GM04504 (cell line): ENCODE data around the gene PIAS2.
"Not testable (repeated sequence)": the region's sequence is repeated elsewhere in the genome, so short reads cannot be mapped to it uniquely, and the experiment has no call there.

Experiments used
- DNase-seq: peaks from one replicate; pipeline ENCODE4 v3.0.0-alpha.2; 2012; ENCODE audit warnings: low read depth

Gene PIAS2

GRCh38 chr18:46917108-46917802 lies at the start of gene PIAS2, which contains the start of gene KATNAL2:
Gene PIAS2, minus strand, starts transcription at chr18:46917507. Its CDS starts 162 bp downstream, at chr18:46917345.
Gene KATNAL2, plus strand, starts transcription at chr18:46917602. Its CDS starts 29,271 bp downstream, at chr18:46946873.
- DNase-seq, result peak; percentile 24

- DNase-seq, result not testable (repeated sequence)
Observed at GRCh38 chr18:46966266-46966665, 49.0 kb upstream of the PIAS2 start.

- DNase-seq, result not testable (repeated sequence)
Observed at GRCh38 chr18:46964579-46965293, 47.4 kb upstream of the PIAS2 start.

- not testable (repeated sequence) for DNase-seq
Observed at GRCh38 chr18:46963656-46964578, 46.6 kb upstream of the PIAS2 start.

- DNase-seq, result no peak
Observed at GRCh38 chr18:46958209-46958608, 40.9 kb upstream of the PIAS2 start.

- no peak for DNase-seq
Observed at GRCh38 chr18:46953195-46953594, 35.9 kb upstream of the PIAS2 start.

GRCh38 chr18:46950064-46950656 lies 32.9 kb upstream of the PIAS2 start:
- no peak for DNase-seq

- DNase-seq, result no peak
Observed at GRCh38 chr18:46946656-46947282, 29.5 kb upstream of the PIAS2 start.

GRCh38 chr18:46942646-46943045 lies 25.3 kb upstream of the PIAS2 start:
- DNase-seq, result no peak

GRCh38 chr18:46939998-46940571 lies 22.8 kb upstream of the PIAS2 start:
- DNase-seq, result no peak

GRCh38 chr18:46939337-46939963 lies 22.1 kb upstream of the PIAS2 start:
- no peak for DNase-seq

- no peak for DNase-seq
Observed at GRCh38 chr18:46920653-46921052, 3.3 kb upstream of the PIAS2 start.

- DNase-seq, result no peak
Observed at GRCh38 chr18:46920067-46920466, 2.8 kb upstream of the PIAS2 start.

GRCh38 chr18:46917803-46918600 lies 695 bp upstream of the PIAS2 start:
- no peak for DNase-seq

GRCh38 chr18:46916551-46917107 lies 678 bp downstream of the PIAS2 start:
- no peak for DNase-seq

- DNase-seq, result no peak
Observed at GRCh38 chr18:46915800-46916550, 1.3 kb downstream of the PIAS2 start.

GRCh38 chr18:46910856-46911255 lies 6.5 kb downstream of the PIAS2 start:
- no peak for DNase-seq

GRCh38 chr18:46909497-46909896 lies 7.8 kb downstream of the PIAS2 start:
- no peak for DNase-seq

GRCh38 chr18:46903406-46903805 lies 13.9 kb downstream of the PIAS2 start:
- no peak for DNase-seq
